K562 (cell line): Measurements from ENCODE around the gene CXorf65. TPM values are rescaled to one million over a fixed set of nuclear protein-coding genes. Genes with fewer than 3 reads are reported as not detected.

Source experiments
- ATF7 ChIP-seq: fragments of 450-650 bp; IDR thresholded peaks from 2 replicates; pipeline ENCODE4 v1.7.1; 2014; ENCODE audit warnings: mild to moderate bottlenecking, moderate library complexity
- BACH1 ChIP-seq: fragments of 200-800 bp; sonication (Bioruptor generic); IDR thresholded peaks from 2 replicates; pipeline ENCODE4 v1.6.1; 2016; ENCODE audit warnings: missing genetic modification characterization, missing compliant biosample characterization
- CBX3 ChIP-seq, 2 experiments: IDR thresholded peaks; 1 replicate in 1 of 2; 2 replicates in 1 of 2; pipeline ENCODE4 v1.6.1; 2012; ENCODE audit warnings: inconsistent platforms in 2 of 2, low read length in 2 of 2, borderline replicate concordance in 1 of 2, control low read depth in 1 of 2
- CCNT2 ChIP-seq: IDR thresholded peaks from 2 replicates; pipeline ENCODE4 v1.6.1; 2011; ENCODE audit warnings: borderline replicate concordance, low read depth, mild to moderate bottlenecking, moderate library complexity, mixed read lengths, low read length; ENCODE audit not compliant: insufficient read length; ENCODE audit errors: extremely low read depth
- CHAMP1 ChIP-seq: fragments of 450-650 bp; IDR thresholded peaks from 2 replicates; pipeline ENCODE4 v1.6.1; 2016; ENCODE audit warnings: mild to moderate bottlenecking
- CREB3L1 ChIP-seq: fragments of 450-650 bp; IDR thresholded peaks from 2 replicates; pipeline ENCODE4 v1.6.1; 2014; ENCODE audit warnings: low read depth, mild to moderate bottlenecking, moderate library complexity, borderline replicate concordance
- HDAC8 ChIP-seq: fragments of 450-650 bp; IDR thresholded peaks from 2 replicates; pipeline ENCODE4 v1.6.1; 2016; ENCODE audit warnings: mild to moderate bottlenecking, missing genetic modification characterization, moderate library complexity, missing compliant biosample characterization
- IRF2 ChIP-seq: sonication (generic); formaldehyde crosslinking; IDR thresholded peaks from 2 replicates; pipeline ENCODE4 v1.8.1; 2022; ENCODE audit warnings: mild to moderate bottlenecking, missing genetic modification reagents
- KDM1A ChIP-seq, 2 experiments: fragments of 450-650 bp; IDR thresholded peaks; 2 replicates each; pipeline ENCODE4 v1.6.1; 2016; ENCODE audit warnings: mild to moderate bottlenecking in 2 of 2
- MLX ChIP-seq, 2 experiments: fragments of 450-650 bp in 1 of 2; sonication (generic) in 1 of 2; formaldehyde crosslinking; conservative IDR thresholded peaks; 2 replicates each; pipeline versions ENCODE4 v1.4.0 to v1.8.1; 2020 to 2022; ENCODE audit warnings: mild to moderate bottlenecking in 1 of 2, missing genetic modification reagents in 1 of 2
- NR0B1 ChIP-seq: fragments of 450-650 bp; IDR thresholded peaks from one replicate; pipeline ENCODE4 v1.6.1; 2018; ENCODE audit warnings: mild to moderate bottlenecking, moderate library complexity; ENCODE audit not compliant: partially characterized antibody
- SIX5 ChIP-seq, 2 experiments: IDR thresholded peaks; 2 replicates each; pipeline ENCODE4 v1.6.1; 2011; ENCODE audit warnings: low read length in 2 of 2, borderline replicate concordance in 1 of 2, low read depth in 1 of 2, mild to moderate bottlenecking in 1 of 2, moderate library complexity in 1 of 2; ENCODE audit not compliant: insufficient read depth in 1 of 2
- TAF15 ChIP-seq: fragments of 200-400 bp; formaldehyde crosslinking; IDR thresholded peaks from 2 replicates; pipeline ENCODE4 v1.6.1; 2017; ENCODE audit warnings: mild to moderate bottlenecking, low read depth, low read length, moderate library complexity
- TAL1 ChIP-seq: fragments of 450-650 bp; IDR thresholded peaks from 2 replicates; pipeline ENCODE4 v1.6.1; 2016; ENCODE audit warnings: mild to moderate bottlenecking
- ZHX1 ChIP-seq: fragments of 150-350 bp; conservative IDR thresholded peaks from 2 replicates; pipeline ENCODE4 v1.6.1; 2014; ENCODE audit warnings: low read length
- ZNF133 ChIP-seq: fragments of 250-450 bp; sonication (Bioruptor Pico); IDR thresholded peaks from 2 replicates; pipeline ENCODE4 v1.4.0; 2020; ENCODE audit warnings: mild to moderate bottlenecking
- ZNF140 ChIP-seq: fragments of 250-450 bp; sonication (Bioruptor Pico); IDR thresholded peaks from 2 replicates; pipeline ENCODE4 v1.8.0; 2021; ENCODE audit warnings: moderate library complexity, mild to moderate bottlenecking, inconsistent platforms
- polyA plus RNA-seq, 8 experiments: library from polyadenylated mRNA; depleted of rRNA in 4 of 8; stranded (reverse) in 5 of 8; unstranded in 3 of 8; fragments of >200 nt; fragmentation: Nextera tagmentation in 2 of 8; fragmentation: Illumina TruSeq in 1 of 8; extraction: Ambion mirVana in 2 of 8; extraction: Trizol in 1 of 8; gene quantifications; 2 replicates each; pipeline versions ENCODE4 v1.2.1 to v1.2.3, GENCODE V29; 2011 to 2014; ENCODE audit warnings: inconsistent platforms in 1 of 8, missing spikeins in 1 of 8
- total RNA-seq, 7 experiments: library from RNA; depleted of rRNA in 6 of 7; stranded (reverse); fragments of >200 nt in 6 of 7; fragmentation: Illumina TruSeq in 2 of 7; extraction: Trizol in 2 of 7; gene quantifications; 2 replicates each; pipeline versions ENCODE4 v1.2.1 to v1.2.3, GENCODE V29; 2011 to 2021; ENCODE audit warnings: low replicate concordance in 1 of 7

The CXorf65 gene
- total and polyA plus RNA-seq, 9 of the 15 experiments (the other 6 are each of a cell fraction or from before 2014, with no cell fraction given) = 1.4 to 8.4 (median 2.9) TPM

- no peak for TF ChIP-seq MLX (CRISPR knock-in tag; conservative IDR thresholded peaks at IDR 0.05)
- TF ChIP-seq HDAC8 (tag) = peak; percentile 87
- TF ChIP-seq ZHX1 = peak; percentile 50; the same call in 1 of the 2 replicates
- no peak for TF ChIP-seq ZNF140 (CRISPR knock-in tag)
- peak; percentile 88 for TF ChIP-seq ATF7
- TF ChIP-seq NR0B1 = no peak
- TF ChIP-seq SIX5 (IDR thresholded peaks at IDR 0.05; ENCODE audit: borderline replicate concordance in 1 of 2, insufficient read depth in 1 of 2, low read depth in 1 of 2, low read length in 2 of 2) = peak in 1 of 2 experiments; percentile 46; a peak in 2 of 4 replicates
- TF ChIP-seq TAF15 = no peak
- TF ChIP-seq CHAMP1 = no peak; the same call in 1 of the 2 replicates
- peak; percentile 84 for TF ChIP-seq CCNT2
- no peak for TF ChIP-seq CBX3 (IDR thresholded peaks at IDR 0.05; ENCODE audit: borderline replicate concordance in 1 of 2, low read length in 2 of 2)
- TF ChIP-seq ZNF133 = no peak
- TF ChIP-seq CREB3L1 = no peak
- TF ChIP-seq KDM1A (IDR thresholded peaks at IDR 0.05) = no peak
- TF ChIP-seq TAL1 = no peak
- no peak for TF ChIP-seq IRF2 (CRISPR knock-in tag)
- TF ChIP-seq BACH1 (tag) = peak; percentile 80; the same call in 1 of the 2 replicates
Observed at GRCh38 chrX:71068044-71068918, 38.3 kb downstream of the CXorf65 start, which contains the start of gene SNX12 (continued).
